Spinal cord (tissue), 10 donors: ENCODE data around the gene DMD. TPM values are rescaled to one million over a fixed set of nuclear protein-coding genes. Genes with fewer than 3 reads are reported as not detected.

Source experiments
- DNase-seq, 6 donors: peaks; one replicate each; pipeline versions ENCODE4 v3.0.0 to v3.0.0-alpha.2; 2013 to 2015; ENCODE audit warnings: low spot score in 6 of 6, low read depth in 4 of 6
- H3K27ac ChIP-seq: one replicate; pipeline ENCODE4 v1.5.1; 2013; ENCODE audit warnings: low read depth, low read length, control low read depth
- H3K27me3 ChIP-seq: one replicate; pipeline ENCODE4 v1.6.1; 2013; ENCODE audit warnings: low read length; ENCODE audit not compliant: control insufficient read depth, insufficient read depth
- H3K36me3 ChIP-seq: one replicate; pipeline ENCODE4 v1.6.1; 2013; ENCODE audit warnings: low read length; ENCODE audit not compliant: control insufficient read depth, insufficient read depth
- H3K4me1 ChIP-seq: one replicate; pipeline ENCODE4 v1.6.1; 2013; ENCODE audit warnings: low read length; ENCODE audit not compliant: control insufficient read depth, insufficient read depth
- H3K4me3 ChIP-seq: one replicate; pipeline ENCODE4 v1.5.1; 2013; ENCODE audit warnings: low read depth, low read length, control low read depth
- H3K9me3 ChIP-seq: one replicate; pipeline ENCODE4 v1.6.1; 2013; ENCODE audit warnings: low read length; ENCODE audit not compliant: control insufficient read depth, insufficient read depth
- WGBS: methylation state at CpG from one replicate; pipeline ENCODE4 v1.1.5; 2013; ENCODE audit warnings: missing lambda C conversion rate; ENCODE audit not compliant: insufficient coverage; 5-methylcytosine and 5-hydroxymethylcytosine counted together
- long read RNA-seq, 4 donors: transcript quantifications; one replicate each; lab custom pipeline, GENCODE V29; 2026
- polyA plus RNA-seq, 2 donors: library from polyadenylated mRNA; unstranded; fragments of 120-200 nt; gene quantifications; one replicate each; pipeline ENCODE4 v1.2.1, GENCODE V29; 2013; ENCODE audit not compliant: insufficient read length in 2 of 2
- total RNA-seq, 2 donors: library from RNA; depleted of rRNA in 1 of 2; stranded (reverse); fragments of 120-200 nt in 1 of 2; fragments of >200 nt in 1 of 2; gene quantifications; one replicate each; pipeline versions ENCODE4 v1.2.3 to v1.2.4, GENCODE V29; 2013 to 2014
- donor health status: healthy.

DMD gene
- total RNA-seq (100 to 1,000 TPM in 1 of 2 donors, 10 to 100 TPM in 1; 51.9 to 112 TPM), polyA plus RNA-seq (10 to 100 TPM; 28.4 to 32.0 TPM)
- long read RNA-seq, donor 1, full-length matches to known transcripts = 3 of 3 reads
- long read RNA-seq, donor 1, partial matches to known transcripts = 0 of 3 reads
- long read RNA-seq, donor 1, other reads (novel, unspliced or antisense) = 0 of 3 reads
- long read RNA-seq, donor 2 = 0 reads
- long read RNA-seq, donor 3, partial matches to known transcripts = 0 of 1 reads
- long read RNA-seq, donor 3, other reads (novel, unspliced or antisense) = 0 of 1 reads
- long read RNA-seq, donor 4, full-length matches to known transcripts = 2 of 2 reads
- long read RNA-seq, donor 4, partial matches to known transcripts = 0 of 2 reads
- long read RNA-seq, donor 4, other reads (novel, unspliced or antisense) = 0 of 2 reads

GRCh38 chrX:33211356-33212260 is at the start of gene DMD:
Gene DMD (minus strand): TSS chrX:33211549. CDS start chrX:33211312, 237 bp downstream.
- Histone ChIP-seq H3K36me3 (no peaks in the 10 kb centered on the region), H3K27me3 (no peaks in the 10 kb centered on the region), H3K27ac (peak within 1 kb of the TSS; percentile 58), H3K9me3 (no peaks in the 10 kb centered on the region), H3K4me3 (peak within 1 kb of the TSS; percentile 29), H3K4me1 (no peaks in the 10 kb centered on the region)
- WGBS = 35% methylated on average over 5 of the region's 6 CpGs
- peak in 2 of 6 donors; percentile 6 to 58 for DNase-seq

- no peak for DNase-seq
- no peaks in the 10 kb centered on the region for H3K9me3 ChIP-seq
- H3K27me3 ChIP-seq = no peaks in the 10 kb centered on the region
- H3K27ac ChIP-seq = no peak overlapping the region
- no peak overlapping the region for H3K4me3 ChIP-seq
- H3K4me1 ChIP-seq = no peaks in the 10 kb centered on the region
- H3K36me3 ChIP-seq = no peaks in the 10 kb centered on the region
- no CpG with 5 or more reads among the region's 1 CpG for WGBS
These were observed 41.0 kb upstream of the DMD start for GRCh38 chrX:33252306-33252825.

GRCh38 chrX:33218819-33219218 is 7.5 kb upstream of the DMD start:
- WGBS = no CpG with 5 or more reads among the region's 4 CpGs
- no peaks in the 10 kb centered on the region for H3K4me1 ChIP-seq

GRCh38 chrX:33210156-33210555 is 1.2 kb downstream of the DMD start:
- no peak for DNase-seq
- H3K27me3 ChIP-seq = no peaks in the 10 kb centered on the region
- H3K9me3 ChIP-seq = no peaks in the 10 kb centered on the region
- H3K4me1 ChIP-seq = no peaks in the 10 kb centered on the region
- H3K36me3 ChIP-seq = no peaks in the 10 kb centered on the region
- WGBS = no CpG with 5 or more reads among the region's 2 CpGs
- peak overlapping the region; percentile 29 for H3K4me3 ChIP-seq
- no peak overlapping the region for H3K27ac ChIP-seq

More at GRCh38 chrX:33218819-33219218, 7.5 kb upstream of the DMD start:
- H3K27ac ChIP-seq = no peak overlapping the region
- H3K36me3 ChIP-seq = no peaks in the 10 kb centered on the region
- no peak for DNase-seq
- no peaks in the 10 kb centered on the region for H3K9me3 ChIP-seq
- no peak overlapping the region for H3K4me3 ChIP-seq
- no peaks in the 10 kb centered on the region for H3K27me3 ChIP-seq

GRCh38 chrX:33207056-33207455 is 4.3 kb downstream of the DMD start:
- Histone ChIP-seq H3K4me1 (no peaks in the 10 kb centered on the region), H3K36me3 (no peaks in the 10 kb centered on the region), H3K9me3 (no peaks in the 10 kb centered on the region), H3K4me3 (no peak overlapping the region), H3K27ac (no peak overlapping the region), H3K27me3 (peaks cover 2% of the 10 kb centered on the region)
- DNase-seq = no peak
- no CpG with 5 or more reads among the region's 1 CpG for WGBS

- H3K4me3 ChIP-seq = no peak overlapping the region
- no CpG with 5 or more reads among the region's 3 CpGs for WGBS
These were observed 6.0 kb downstream of the DMD start for GRCh38 chrX:33205321-33205720.

GRCh38 chrX:33204889-33205288 is 6.5 kb downstream of the DMD start:
- H3K9me3 ChIP-seq = no peaks in the 10 kb centered on the region
- no peak overlapping the region for H3K4me3 ChIP-seq
- DNase-seq = no peak
- peaks cover 2% of the 10 kb centered on the region for H3K27me3 ChIP-seq
- H3K27ac ChIP-seq = no peak overlapping the region
- no peaks in the 10 kb centered on the region for H3K36me3 ChIP-seq
- no peaks in the 10 kb centered on the region for H3K4me1 ChIP-seq
- WGBS = 69% methylated on average over 4 of the region's 5 CpGs

More at GRCh38 chrX:33205321-33205720, 6.0 kb downstream of the DMD start:
- Histone ChIP-seq H3K4me1 (no peaks in the 10 kb centered on the region), H3K27ac (no peak overlapping the region), H3K36me3 (no peaks in the 10 kb centered on the region), H3K9me3 (no peaks in the 10 kb centered on the region), H3K27me3 (peaks cover 2% of the 10 kb centered on the region)
- no peak for DNase-seq

- Histone ChIP-seq H3K27ac (no peak overlapping the region), H3K4me3 (no peak overlapping the region), H3K9me3 (no peaks in the 10 kb centered on the region), H3K36me3 (no peaks in the 10 kb centered on the region), H3K27me3 (no peaks in the 10 kb centered on the region), H3K4me1 (no peaks in the 10 kb centered on the region)
- 78% methylated on average over 4 of the region's 8 CpGs for WGBS
- no peak for DNase-seq
These were observed 12.6 kb downstream of the DMD start for GRCh38 chrX:33198561-33199279.

- WGBS = no CpG with 5 or more reads among the region's 1 CpG
- no peaks in the 10 kb centered on the region for H3K4me1 ChIP-seq
- no peak overlapping the region for H3K4me3 ChIP-seq
- no peaks in the 10 kb centered on the region for H3K9me3 ChIP-seq
- no peak for DNase-seq
- no peak overlapping the region for H3K27ac ChIP-seq
- no peaks in the 10 kb centered on the region for H3K36me3 ChIP-seq
- H3K27me3 ChIP-seq = no peaks in the 10 kb centered on the region
These were observed 15.7 kb downstream of the DMD start for GRCh38 chrX:33195698-33196097.
